ENCODE measurements around the gene PKP1.

Gene PKP1

GRCh38 chr1:201353186-201353940 lies 70.1 kb downstream of the PKP1 start:
- DNase-seq (ENCODE audit: low read depth), result no peak

GRCh38 chr1:201354151-201354900 lies 71.0 kb downstream of the PKP1 start:
- no peak for DNase-seq (ENCODE audit: low read depth)

DNA sequence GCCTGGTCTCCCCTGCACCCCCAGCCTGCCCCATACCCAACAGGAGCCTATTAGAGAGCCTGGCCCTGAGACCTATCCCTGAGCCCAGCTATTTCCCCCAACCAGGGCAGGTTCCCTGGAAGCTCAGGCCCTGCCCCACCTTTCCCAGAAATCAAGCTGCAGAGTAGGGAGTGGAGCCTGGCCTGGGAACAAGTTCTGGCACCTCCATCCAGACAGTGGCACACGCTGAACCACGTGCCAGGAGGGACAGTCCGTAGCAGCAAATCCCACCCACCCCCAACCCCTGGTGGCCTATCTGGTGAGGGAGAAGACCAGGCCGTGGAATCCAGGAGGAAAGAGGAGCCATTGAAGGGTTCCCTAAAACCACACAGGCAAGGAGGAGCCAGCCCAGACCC lies 71.6 kb downstream of the PKP1 start:
- no peak for DNase-seq (ENCODE audit: low read depth)

- no peak for DNase-seq (ENCODE audit: low read depth)
These were observed 72.2 kb downstream of the PKP1 start for GRCh38 chr1:201355471-201355870.

DNA sequence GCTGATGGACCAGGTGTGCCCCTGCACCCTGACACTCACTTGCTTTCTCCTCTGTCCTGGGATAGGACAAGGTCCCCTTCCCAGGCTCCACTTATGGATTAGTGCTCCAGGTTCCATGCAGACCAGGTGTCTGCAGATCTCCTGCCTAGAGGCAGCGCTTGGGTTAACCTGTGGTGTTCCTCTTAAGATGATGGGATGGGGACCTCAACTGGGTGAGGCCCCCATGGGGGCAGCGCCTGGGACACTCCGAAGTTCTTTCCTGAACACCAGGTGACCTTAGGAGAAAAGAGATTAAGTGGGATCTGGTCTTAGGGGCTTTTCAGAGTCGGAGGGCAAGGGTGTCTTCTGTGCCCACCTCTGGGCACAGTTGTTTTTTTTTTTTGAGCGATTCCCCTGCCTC lies 72.9 kb downstream of the PKP1 start:
- DNase-seq (ENCODE audit: low read depth), result no peak

- no peak for DNase-seq (ENCODE audit: low read depth)
These were observed 73.4 kb downstream of the PKP1 start for GRCh38 chr1:201356701-201357100.

DNA sequence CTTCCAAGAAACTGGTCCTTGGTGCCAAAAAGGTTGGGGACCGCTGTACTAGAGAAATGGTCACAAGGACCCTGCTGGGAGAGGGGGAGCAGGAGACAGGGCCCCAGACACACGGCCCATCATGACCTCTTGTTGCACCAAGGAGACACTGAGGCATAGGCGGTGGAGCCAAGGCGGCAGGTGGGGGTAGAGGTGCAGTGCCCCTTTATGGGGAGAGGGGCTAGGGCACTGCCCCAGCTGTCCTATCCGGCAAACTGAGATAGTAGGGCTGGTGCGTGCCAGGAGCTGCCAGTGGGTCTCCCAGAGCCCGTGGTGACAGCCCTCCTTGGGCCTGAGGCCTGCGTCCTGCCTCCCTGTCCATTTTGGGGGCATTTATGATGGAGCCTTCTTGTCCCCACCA lies 73.9 kb downstream of the PKP1 start:
- DNase-seq (ENCODE audit: low read depth), result no peak

DNA sequence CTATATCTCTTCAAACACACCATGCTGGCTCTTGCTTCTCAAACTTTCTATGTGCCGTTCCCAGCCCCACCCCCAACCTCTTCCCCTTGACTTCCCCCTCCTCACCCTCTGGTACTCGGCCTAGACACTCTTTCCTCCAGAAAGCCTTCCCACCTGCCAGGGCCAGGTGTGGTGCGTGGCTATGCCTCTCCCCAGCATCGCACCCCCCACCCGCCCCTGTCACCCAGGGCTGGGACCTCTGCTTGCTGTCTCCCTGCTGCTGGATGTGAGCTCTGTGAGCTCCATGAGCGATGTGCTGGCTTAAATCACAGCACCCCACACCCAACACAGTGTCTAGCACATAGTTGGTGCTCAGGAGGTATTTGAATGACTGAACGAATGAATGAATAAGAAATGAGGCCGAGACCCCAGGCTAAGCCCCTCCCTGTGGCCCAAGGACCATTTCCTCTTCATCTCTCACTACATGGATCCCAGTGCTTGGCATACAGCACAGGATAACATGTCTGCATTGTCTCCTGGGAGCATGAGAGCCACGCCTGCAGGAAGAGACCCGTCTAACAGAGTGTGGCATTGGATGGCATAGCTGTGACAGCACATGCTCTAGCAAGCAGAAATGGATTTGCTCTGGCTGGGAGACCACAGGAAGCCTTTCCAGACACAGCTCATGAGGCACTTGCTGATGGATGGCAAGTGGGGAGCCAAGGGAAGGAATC lies 74.5 kb downstream of the PKP1 start:
- no peak for DNase-seq (ENCODE audit: low read depth)

DNA sequence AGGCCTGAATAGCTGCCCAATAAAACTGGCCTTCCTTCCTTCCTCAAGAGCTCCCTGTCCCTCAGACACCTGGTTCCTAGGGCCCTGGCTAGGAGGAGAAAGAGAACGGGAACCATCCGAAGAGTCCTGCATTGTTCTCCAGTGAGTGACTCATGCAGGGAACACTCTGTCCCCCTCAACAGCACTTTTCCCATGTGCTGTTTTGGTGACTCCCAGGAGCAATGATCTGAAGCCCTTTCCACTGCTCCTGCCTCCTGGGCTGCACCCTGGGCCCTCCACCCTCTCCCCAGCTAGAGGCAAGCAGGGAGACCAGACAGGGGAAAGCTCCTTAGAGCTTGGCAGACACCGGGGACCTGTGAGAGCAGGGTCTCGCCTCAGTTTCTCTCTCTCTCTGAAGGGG lies 75.3 kb downstream of the PKP1 start:
- DNase-seq (ENCODE audit: low read depth), result no peak

DNA sequence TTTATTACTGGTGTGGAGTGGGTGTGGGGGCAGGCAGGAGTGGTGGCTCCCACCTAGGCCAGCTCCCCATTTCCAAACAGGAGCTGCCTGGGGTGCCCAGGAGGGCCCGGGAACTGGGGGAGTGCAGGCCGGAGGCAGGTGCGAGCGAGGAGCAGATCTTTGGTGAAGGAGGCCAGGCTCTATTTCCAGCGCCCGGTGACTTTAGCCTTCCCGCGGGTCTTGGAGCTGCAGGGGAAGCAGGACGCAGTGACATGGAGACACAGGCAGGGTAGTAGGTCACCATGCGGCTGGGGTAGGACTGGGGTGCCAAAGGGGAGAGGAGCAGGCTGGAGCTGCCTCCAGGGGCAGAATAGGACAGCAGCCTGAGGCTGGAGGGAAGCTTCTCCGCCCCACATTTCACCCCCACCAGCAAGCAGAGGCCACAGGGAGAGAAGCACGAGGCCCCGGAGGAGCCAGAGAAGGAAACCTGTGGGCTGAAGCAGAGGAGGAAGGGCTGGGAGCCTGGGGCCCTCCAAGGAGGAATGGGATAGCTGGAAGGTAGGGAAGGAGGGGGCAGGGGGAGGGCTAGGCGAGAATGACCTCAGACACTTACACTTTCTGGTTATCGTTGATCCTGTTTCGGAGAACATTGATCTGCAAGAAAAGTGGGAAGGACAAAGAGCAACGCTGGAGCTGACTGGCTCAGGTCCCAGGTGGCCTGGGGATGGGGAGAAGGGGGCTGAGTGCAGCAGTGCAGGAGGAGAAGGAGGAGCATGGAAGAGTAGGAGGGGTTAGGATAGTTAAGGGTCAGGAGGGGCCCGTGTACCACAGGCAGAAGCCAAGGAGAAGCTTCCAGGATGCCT lies 75.9 kb downstream of the PKP1 start:
- no peak for DNase-seq (ENCODE audit: low read depth)

- no peak for DNase-seq (ENCODE audit: low read depth)
These were observed 76.5 kb downstream of the PKP1 start for GRCh38 chr1:201359873-201360210.

- no peak for DNase-seq (ENCODE audit: low read depth)
These were observed 77.2 kb downstream of the PKP1 start for GRCh38 chr1:201360486-201360885.

DNA sequence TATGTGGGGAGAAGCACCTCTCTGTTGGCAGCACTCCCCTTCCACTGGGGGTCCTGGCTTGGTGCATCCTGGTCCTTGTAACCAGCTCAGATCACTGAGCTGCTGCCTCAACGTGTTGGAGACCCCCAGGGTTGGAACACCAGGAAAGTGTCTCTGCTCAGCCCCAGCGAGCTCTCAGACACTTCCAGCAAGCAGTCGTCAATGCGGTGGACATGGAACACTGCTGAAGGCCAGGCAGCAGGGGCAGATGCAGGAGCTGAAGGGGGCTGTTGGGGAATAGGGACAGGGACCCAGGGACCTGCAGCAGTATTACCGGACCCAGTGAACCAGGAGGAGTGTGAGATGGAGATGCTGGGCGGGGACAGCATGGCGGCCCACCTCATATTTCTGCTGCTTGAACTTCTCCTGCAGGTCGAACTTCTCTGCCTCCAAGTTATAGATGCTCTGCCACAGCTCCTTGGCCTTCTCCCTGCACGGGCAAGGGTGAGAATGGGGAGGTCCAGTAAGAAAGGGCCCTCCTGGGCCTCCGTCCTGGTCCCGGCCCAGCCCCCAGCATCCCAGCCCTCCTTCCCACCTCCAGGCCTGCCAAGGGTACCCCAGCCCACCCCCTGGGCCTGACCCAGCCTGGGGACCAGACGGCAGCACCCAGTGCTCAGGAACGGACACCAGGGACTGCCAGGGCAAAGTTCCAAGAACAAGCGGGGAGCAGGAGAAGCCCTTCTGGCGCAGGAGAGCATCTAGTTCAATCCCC lies 77.8 kb downstream of the PKP1 start:
- DNase-seq (ENCODE audit: low read depth), result no peak

DNA sequence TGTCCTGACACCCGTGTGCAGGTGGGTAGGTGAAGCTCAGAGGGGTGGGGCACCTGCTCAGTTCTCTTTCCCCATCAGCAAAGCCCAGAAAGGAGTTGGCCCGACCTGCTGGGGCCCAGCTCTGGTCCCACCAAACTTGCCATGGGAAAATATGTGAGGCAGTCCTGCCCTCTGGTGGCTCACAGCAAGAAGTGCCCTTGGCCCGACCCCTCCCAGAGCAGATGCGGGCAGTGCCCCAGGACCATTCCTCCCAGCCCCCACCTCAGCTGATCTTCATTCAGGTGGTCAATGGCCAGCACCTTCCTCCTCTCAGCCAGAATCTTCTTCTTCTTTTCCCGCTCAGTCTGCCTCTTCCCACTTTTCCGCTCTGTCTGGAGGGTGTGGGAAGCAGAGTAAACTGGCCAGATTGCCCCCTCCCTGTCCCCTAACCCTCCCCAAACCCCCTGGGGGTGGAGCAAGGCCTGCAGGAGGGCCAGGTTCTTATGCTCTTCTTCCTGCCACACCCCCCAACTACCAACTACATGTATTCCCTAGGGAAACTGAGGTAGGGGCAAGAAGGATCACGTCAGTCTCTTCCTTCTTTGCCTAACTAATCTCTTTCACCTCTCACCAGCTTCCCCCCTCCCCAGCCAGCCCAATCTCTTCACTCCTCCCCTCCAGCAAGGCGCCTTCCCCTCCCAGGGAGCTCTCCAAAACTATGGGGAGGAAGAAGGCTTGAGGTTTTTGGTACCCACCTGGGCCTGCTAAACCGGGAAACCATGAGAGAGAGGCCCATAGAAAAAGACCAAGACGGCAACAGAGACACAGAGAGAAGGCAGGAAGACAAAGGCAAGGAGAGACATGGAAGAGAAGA lies 78.6 kb downstream of the PKP1 start:
- DNase-seq (ENCODE audit: low read depth), result no peak

- DNase-seq (ENCODE audit: low read depth), result no peak
These were observed 79.6 kb downstream of the PKP1 start for GRCh38 chr1:201362906-201363305.

- DNase-seq (ENCODE audit: low read depth), result no peak
These were observed 80.2 kb downstream of the PKP1 start for GRCh38 chr1:201363467-201363866.

- DNase-seq (ENCODE audit: low read depth), result no peak
These were observed 81.5 kb downstream of the PKP1 start for GRCh38 chr1:201364808-201365105.

DNA sequence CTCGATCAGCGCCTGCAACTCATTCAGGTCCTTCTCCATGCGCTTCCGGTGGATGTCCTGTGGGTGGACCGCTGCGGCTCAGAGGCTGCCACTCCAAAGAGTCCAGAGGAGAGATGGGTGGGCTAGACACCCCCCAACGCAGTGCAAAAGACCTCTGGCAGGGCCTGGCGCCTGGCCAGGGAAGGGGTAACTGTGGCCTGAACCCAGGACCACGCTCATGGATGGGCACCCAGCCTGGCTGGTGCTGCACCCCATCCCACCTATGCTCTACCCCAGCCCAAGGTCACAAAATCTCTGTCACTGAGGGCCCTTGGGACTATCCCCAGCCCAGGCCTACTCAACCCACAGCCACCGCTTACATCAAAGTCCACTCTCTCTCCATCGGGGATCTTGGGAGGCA lies 81.9 kb downstream of the PKP1 start:
- DNase-seq (ENCODE audit: low read depth), result no peak

- no peak for DNase-seq (ENCODE audit: low read depth)
These were observed 83.4 kb downstream of the PKP1 start for GRCh38 chr1:201366696-201367095.

GRCh38 chr1:201369209-201369608 lies 85.9 kb downstream of the PKP1 start:
- no peak for DNase-seq (ENCODE audit: low read depth)

DNA sequence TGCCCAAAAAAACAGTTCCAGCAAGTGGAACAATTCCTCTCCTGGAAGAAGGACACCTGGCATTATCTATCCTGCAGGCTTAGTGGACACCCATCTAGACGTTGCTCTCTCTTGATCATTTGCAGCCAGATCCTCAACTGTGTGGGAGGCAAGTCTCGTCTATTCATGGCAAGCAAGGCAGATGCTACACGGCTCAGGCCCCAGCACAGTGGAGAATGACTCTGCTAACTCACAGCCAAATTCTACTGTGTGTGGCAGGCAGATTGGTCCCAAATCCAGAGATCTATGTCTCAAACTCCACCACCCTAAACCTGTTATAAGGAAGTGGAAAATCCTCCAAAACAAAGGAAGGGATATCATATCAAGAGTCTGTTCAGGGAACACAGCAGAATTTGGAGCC lies 87.2 kb downstream of the PKP1 start:
- DNase-seq (ENCODE audit: low read depth), result no peak

Measured in activated T-helper 9 cell treated with anti-CD3 and anti-CD28 coated beads, Interleukin-2, amount 50 U/mL, for 16 hours (primary cell).